ENCODE results near the gene KCTD14. TPM values are rescaled to one million over a fixed set of nuclear protein-coding genes. Genes with fewer than 3 reads are reported as not detected.
"Not testable (repeated sequence)": the region's sequence is repeated elsewhere in the genome, so short reads cannot be mapped to it uniquely, and the experiment has no call there.

KCTD14 gene
- total and polyA plus RNA-seq, 8 donors = 7.0 to 20.7 (median 13.5) TPM

- no peak for FAIRE-seq
Measured at GRCh38 chr11:78062671-78063070, 39.6 kb upstream of the KCTD14 start.

GRCh38 chr11:78061921-78062311, 38.8 kb upstream of the KCTD14 start:
- ATAC-seq (peak in 3 of 4 donors; percentile 17 to 34 (median 21)), DNase-seq (no peak), FAIRE-seq (no peak)
- Histone ChIP-seq H3K4me3 (no peak overlapping the region), H3K27me3 (no peaks in the 10 kb centered on the region), H3K36me3 (no peaks in the 10 kb centered on the region), H3K9me3 (no peaks in the 10 kb centered on the region), H3K4me1 (peaks cover 5 to 14% (median 8%) of the 10 kb centered on the region in 3 donors), H3K27ac (peak overlapping the region in 3 of 4 donors; percentile 18 to 43 (median 36))
- intact Hi-C loops (cut with DNase I) = no loop called here
- 18 to 29% methylated on average over 3 to 4 of the region's 4 CpGs for WGBS, 2 donors
- no peak for TF ChIP-seq CTCF (IDR thresholded peaks at IDR 0.05)

More at GRCh38 chr11:78062671-78063070, 39.6 kb upstream of the KCTD14 start:
- Histone ChIP-seq H3K9me3 (no peaks in the 10 kb centered on the region), H3K4me3 (no peak overlapping the region), H3K27ac (no peak overlapping the region), H3K4me1 (peaks cover 5 to 14% (median 8%) of the 10 kb centered on the region in 3 donors), H3K27me3 (no peaks in the 10 kb centered on the region), H3K36me3 (no peaks in the 10 kb centered on the region)
- intact Hi-C loops (cut with DNase I) = no loop called here
- 75 to 79% methylated on average over 2 of the region's 2 CpGs for WGBS, 2 donors
- ATAC-seq (no peak), DNase-seq (no peak)
- no peak for TF ChIP-seq CTCF (IDR thresholded peaks at IDR 0.05)

- FAIRE-seq (no peak), ATAC-seq (peak; percentile 89 to 96 (median 94)), DNase-seq (peak; percentile 65 to 87 (median 74))
- H3K4me1 ChIP-seq = peaks cover 5 to 14% (median 8%) of the 10 kb centered on the region in 3 donors
- peak overlapping the region in 3 of 4 donors; percentile 18 to 43 (median 36) for H3K27ac ChIP-seq
- no peaks in the 10 kb centered on the region for H3K27me3 ChIP-seq
- WGBS, 2 donors = 25 to 29% methylated on average over 4 of the region's 4 CpGs
- H3K36me3 ChIP-seq = no peaks in the 10 kb centered on the region
- intact Hi-C loops (cut with DNase I) = no loop called here
- TF ChIP-seq CTCF (IDR thresholded peaks at IDR 0.05) = no peak
- no peak overlapping the region for H3K4me3 ChIP-seq
- H3K9me3 ChIP-seq = no peaks in the 10 kb centered on the region
Measured at GRCh38 chr11:78061088-78061920, 38.2 kb upstream of the KCTD14 start.

- FAIRE-seq = no peak
- 87 to 91% methylated on average over 8 of the region's 8 CpGs for WGBS, 2 donors
- intact Hi-C loops (cut with DNase I) = no loop called here
Measured at GRCh38 chr11:78060533-78060932, 37.5 kb upstream of the KCTD14 start.

GRCh38 chr11:78059749-78060328, 36.8 kb upstream of the KCTD14 start:
- H3K27me3 ChIP-seq; FAIRE-seq; H3K36me3 ChIP-seq; H3K27ac ChIP-seq; DNase-seq; H3K9me3 ChIP-seq; ATAC-seq; H3K4me3 ChIP-seq; intact Hi-C loops (cut with DNase I): not testable (repeated sequence)
- peaks cover 5 to 14% (median 8%) of the 10 kb centered on the region in 3 donors for H3K4me1 ChIP-seq
- WGBS, 2 donors = 92 to 94% methylated on average over 9 of the region's 9 CpGs

More at GRCh38 chr11:78060533-78060932, 37.5 kb upstream of the KCTD14 start:
- no peaks in the 10 kb centered on the region for H3K36me3 ChIP-seq
- ATAC-seq = no peak
- H3K4me1 ChIP-seq = peaks cover 5 to 14% (median 8%) of the 10 kb centered on the region in 3 donors
- DNase-seq = no peak
- H3K9me3 ChIP-seq = no peaks in the 10 kb centered on the region
- H3K27ac ChIP-seq = no peak overlapping the region
- no peaks in the 10 kb centered on the region for H3K27me3 ChIP-seq
- TF ChIP-seq CTCF (IDR thresholded peaks at IDR 0.05) = no peak
- H3K4me3 ChIP-seq = no peak overlapping the region
